Posterior cingulate gyrus (tissue), 11 donors: ENCODE data around the gene ADRM1.

Source experiments
- DNase-seq, 10 donors: peaks; one replicate each; pipeline versions ENCODE4 v3.0.0 to v3.0.0-alpha.2; 2020 to 2021; ENCODE audit warnings: mixed read lengths in 3 of 10
- intact Hi-C: fragments of 100-400 bp; cut with DNase I; formaldehyde crosslinking; loops from one replicate; pipeline ENCODE4 v1.15.1; 2023

The ADRM1 gene

DNA sequence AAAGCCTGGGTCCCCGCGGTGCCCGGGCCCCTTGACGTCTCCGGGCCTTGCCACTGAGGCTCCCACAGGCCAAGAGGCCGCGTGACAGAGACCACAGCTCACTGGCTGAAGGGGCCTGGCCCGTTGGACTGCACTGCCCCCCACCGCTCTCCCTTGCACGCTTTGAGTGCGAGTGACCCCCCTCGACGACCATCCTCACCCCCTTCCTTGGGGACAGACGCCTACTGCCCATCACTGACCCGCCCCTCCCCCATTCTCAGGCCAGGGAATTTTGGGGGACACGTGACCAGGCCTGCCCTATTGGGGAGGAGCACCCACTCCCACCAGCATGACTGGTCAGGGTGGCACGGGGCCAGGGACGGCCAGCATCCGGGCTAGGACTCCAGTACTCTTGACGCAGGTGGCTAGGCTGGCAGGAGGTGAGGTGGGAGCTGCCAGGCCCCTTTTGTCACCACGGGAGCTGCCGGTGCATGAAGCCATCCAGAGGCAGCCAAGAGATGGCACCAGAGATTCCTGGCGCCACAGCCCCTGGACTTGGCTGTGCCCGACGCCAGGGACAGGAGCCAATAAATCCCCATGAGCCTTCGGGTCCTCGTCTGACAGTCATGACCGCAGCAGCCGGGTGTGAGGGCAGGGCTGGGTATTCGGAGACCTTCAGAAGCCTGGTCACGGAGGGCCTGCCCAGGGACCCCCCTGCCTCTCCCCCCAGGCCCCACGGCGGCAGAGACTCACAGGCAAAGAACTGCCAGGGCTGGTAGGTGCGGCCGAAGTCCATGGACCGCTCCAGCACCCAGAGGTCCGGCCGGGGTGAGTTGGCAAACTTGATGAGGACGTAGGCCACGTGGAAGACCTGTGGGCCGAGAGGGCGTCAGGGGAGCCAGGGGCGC, 49.8 kb downstream of the ADRM1 start:
- peak; percentile 68 to 96 (median 77) for DNase-seq
- intact Hi-C loops, result no loop called here

DNA sequence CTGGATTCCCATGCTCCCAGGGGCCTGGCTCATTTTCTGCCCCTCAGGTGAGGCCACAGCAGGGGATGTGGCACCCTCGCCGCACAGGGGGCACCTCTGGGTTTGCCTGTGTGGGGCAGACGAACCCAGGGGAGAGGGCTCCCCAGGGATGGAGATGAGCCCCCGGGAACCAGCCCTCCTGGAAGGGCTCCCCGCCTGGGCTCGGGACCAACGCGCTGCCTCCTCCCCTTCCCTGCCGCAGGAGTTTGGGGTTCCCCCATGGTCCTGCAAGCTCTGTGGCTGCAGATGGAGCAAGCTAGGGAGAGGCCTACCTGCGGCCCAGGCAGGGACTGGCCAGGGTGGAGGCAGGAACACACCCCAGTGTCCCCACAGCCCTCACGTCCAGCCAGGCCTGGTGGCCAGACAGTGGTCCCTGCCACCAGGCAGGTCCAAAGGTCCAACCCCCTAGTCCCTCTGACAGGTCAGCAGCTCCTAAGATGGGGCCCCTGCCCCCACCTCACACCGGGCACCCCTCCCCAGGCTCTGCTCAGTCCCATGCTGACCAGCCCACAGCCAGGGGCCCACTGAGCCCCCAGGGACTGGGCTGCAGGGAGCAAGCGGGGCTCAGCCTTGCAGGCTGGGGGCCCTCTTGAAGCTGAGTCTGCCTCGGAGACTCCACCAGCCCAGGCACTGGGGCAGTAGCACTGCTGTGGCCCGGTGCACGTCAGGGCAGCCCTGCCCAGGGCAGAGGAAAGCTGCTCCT, 50.7 kb downstream of the ADRM1 start:
- DNase-seq, result no peak
- intact Hi-C loops, result no loop called here

DNA sequence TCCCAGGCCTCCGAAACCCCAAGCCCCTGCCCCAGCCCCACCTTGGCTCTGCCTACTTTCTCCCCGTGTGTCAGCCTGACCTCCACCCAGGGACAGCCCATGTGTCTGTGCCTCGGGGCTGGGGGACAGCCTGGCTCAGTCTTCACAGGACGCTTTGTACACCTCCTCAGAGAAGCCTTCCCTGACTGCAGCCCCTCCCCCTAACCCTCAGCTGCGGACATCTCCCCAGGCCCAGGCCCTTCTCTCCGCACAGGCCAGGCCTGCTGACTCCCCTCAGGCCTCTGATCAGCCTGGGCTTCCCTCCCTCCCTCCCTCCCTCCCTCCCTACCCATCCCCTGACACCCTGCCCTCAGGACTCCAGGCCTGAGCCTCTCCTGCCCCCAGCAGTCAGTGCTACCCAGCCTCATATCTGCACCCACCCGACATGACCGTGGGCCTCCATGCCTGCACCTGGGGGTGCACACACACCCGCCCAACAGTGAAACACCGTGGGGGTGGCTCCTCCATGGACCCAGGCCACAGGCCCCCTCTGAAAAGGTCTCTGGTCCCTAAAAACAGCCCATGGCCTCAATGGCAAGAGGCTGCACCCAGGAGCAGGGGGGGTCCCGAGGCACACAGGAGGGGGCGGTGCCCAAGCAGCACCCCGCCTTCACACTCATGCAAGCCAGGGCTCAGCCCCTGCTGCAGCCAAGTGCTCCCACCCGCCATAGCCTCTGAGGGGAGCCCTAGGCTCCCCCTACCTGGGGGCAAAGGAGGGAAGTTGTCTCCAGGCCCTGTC, 51.4 kb downstream of the ADRM1 start:
- DNase-seq, result no peak
- intact Hi-C loops, result no loop called here

DNA sequence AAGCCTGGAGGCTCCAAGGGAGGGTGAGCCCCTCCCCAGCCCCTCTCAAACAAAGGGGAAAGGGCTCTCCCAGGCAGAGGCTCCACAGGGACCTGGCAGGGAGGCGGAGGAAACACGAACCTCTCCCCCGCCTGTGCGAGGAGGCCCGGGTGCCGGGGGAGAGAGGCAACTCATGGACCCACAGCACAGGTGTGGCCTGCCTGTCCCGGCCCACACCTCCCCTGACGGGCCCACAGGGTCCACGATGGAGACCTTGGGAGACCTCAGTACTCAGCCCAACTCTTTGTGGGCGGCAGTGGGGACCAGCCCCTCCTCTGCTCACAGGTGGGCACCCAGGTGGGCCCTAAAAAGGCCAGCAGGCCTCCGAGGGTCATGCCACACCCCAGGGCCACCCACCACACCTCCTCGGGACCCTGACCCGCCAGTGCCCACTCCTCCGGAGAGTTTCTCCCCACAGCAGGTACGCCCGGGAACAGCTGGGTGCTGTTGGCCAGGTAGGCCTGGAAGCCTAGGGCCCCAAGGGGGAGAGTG, 52.1 kb downstream of the ADRM1 start:
- intact Hi-C loops, result no loop called here
- DNase-seq, result no peak

DNA sequence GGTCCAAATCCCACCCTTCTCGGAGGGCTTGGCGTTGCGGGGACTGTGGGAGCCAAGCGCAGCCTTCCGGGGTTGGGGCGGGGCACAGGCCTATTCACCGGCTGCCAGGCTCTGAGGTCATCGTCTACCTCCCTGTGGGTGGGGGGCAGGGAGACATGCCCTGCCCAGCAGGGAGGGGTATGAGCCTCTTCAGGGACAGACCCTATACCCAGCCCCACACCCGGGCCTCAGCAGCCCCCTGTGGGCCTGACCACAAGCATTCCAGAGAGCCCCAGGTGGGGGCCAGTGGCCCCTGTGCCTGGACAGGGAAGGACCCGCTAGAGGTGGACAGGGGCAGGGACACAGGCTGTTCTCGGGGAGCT, 52.7 kb downstream of the ADRM1 start:
- intact Hi-C loops, result no loop called here
- no peak for DNase-seq

DNA sequence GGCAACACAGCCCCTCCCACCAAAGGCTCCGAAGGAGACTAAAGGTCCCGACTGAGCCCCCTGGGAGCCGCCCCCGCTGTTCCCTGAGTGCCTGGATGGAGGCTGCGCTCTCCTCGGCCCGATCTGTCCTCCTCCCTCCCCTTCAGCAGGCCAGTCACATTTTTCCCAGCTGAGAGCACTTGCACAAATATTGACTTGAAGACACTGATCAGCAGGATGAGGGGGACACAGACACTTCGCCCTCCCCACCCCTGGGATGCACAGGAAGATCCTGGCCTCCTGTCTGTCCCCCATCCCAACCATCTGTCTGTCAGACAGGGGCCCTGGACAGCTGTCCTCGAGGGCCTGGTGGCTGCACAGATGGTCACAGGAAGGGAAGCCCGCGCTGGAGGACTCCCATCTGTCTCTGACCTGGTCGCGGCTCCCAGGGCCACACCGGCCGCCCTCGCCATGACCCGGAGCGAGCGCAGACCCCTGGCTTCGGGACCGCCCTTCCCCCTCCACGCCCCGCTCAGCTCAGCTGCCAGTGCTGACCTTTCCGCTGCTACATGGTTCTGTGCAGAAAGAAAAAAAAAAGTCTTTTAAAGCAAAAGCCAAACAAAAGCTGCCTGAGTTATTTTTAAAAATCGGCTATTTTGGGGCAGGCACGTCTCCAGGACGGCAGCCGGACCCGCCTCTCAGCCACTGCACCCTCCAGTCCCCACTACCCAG, 53.2 kb downstream of the ADRM1 start:
- intact Hi-C loops, result no loop called here
- peak in 1 of 10 donors; percentile 90 for DNase-seq

DNA sequence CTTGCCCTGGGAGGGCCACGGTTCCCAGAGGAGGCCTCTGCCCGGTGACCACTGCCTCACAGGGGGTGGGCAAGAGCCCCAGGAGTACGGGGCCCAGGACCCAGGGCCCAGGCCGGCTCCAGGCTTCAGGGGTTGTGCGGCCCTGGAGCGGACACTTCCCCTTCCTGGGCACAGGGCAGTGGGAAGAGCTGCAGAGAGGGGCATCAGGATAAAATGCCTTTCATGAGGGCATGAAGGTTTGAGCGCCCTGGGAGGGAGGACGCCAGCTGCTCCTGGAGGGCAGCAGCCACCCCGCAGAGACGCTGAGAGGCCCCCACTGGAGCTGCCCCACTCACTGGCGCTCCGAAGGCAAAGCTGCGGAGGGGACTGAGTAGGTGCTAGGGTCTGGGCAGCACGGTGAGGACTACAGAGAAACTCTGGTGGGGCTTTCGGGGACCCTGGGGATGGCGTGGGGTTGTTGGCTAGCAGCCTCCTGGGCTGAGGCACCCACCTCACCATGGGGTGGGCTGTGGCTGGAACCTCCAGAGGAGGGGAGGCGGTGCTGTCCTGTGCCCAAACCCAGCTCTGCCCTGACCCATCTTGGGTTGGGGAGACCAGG, 53.9 kb downstream of the ADRM1 start:
- no peak for DNase-seq
- intact Hi-C loops, result no loop called here

DNA sequence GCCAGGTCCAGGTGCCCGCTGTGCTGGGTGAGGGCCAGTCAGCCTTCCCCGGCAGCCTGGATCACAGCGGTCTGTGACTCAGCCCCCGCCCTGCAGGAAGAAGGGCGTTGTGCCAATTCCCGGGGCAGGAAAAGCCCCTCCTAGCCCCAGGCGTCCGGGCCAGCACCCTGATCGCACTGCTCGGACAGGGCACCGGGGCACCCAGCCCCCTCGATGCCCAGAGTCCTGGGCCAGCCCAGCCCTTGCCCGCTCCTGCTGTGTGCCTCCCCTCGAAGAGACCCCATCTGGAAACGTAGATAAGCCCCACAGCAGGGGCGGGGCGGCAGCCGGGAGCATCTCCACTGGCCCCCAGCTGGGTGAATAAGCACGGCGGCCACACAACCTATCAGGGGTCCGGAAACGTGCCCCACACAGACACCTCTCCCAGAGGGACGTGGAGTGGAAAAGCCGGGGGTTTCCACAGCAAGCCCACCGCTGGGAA, 54.4 kb downstream of the ADRM1 start:
- intact Hi-C loops, result no loop called here
- DNase-seq, result peak in 2 of 10 donors; percentile 16 to 85

DNA sequence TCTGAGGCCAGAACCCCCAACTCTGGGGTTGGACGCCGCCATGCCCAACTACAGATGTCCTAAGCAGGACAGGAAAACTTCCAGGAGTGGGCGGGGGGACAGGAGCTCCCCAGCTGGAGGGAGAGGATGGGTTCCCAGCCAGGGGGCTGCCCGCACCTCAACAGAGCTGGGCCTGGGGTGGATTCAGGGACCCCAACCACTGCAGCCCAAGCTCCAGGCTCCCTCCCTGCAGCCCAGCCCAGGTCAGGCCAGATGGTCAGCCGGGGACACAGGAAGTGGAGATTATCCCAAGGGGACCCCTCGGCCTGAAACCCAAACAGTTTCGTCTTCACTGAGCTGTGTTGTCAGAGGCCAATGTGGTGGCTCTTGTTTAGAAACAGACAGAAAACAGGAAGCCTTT, 54.9 kb downstream of the ADRM1 start:
- intact Hi-C loops, result no loop called here
- peak in 2 of 10 donors; percentile 7 to 79 for DNase-seq
